K562 (cell line): ENCODE results near the gene ACTRT2. TPM values are rescaled to one million over a fixed set of nuclear protein-coding genes. Genes with fewer than 3 reads are reported as not detected.

Experiments
- CBFB ChIP-seq: sonication (generic); formaldehyde crosslinking; IDR thresholded peaks from 2 replicates; pipeline ENCODE4 v1.4.0; 2020; ENCODE audit warnings: mild to moderate bottlenecking, missing genetic modification reagents
- CHAMP1 ChIP-seq: fragments of 450-650 bp; IDR thresholded peaks from 2 replicates; pipeline ENCODE4 v1.6.1; 2016; ENCODE audit warnings: mild to moderate bottlenecking
- NFIC ChIP-seq: fragments of 450-650 bp; IDR thresholded peaks from 2 replicates; pipeline ENCODE4 v1.6.1; 2017; ENCODE audit warnings: mild to moderate bottlenecking, inconsistent platforms
- SLC30A9 ChIP-seq: fragments of 250-450 bp; sonication (Bioruptor Pico); IDR thresholded peaks from 2 replicates; pipeline ENCODE4 v1.8.0; 2022; ENCODE audit warnings: mild to moderate bottlenecking, moderate library complexity
- SMAD1 ChIP-seq: fragments of 150-350 bp; IDR thresholded peaks from 2 replicates; pipeline ENCODE4 v1.6.1; 2014; ENCODE audit warnings: low read length, low read depth; ENCODE audit not compliant: partially characterized antibody
- ZBTB40 ChIP-seq, 2 experiments: fragments of 450-650 bp in 1 of 2; sonication (generic) in 1 of 2; formaldehyde crosslinking in 1 of 2; IDR thresholded peaks; 2 replicates each; pipeline versions ENCODE4 v1.7.1 to v1.9.0; 2016 to 2022; ENCODE audit warnings: inconsistent platforms in 1 of 2, mild to moderate bottlenecking in 1 of 2, missing genetic modification reagents in 1 of 2
- ZFP91 ChIP-seq: sonication (generic); formaldehyde crosslinking; IDR thresholded peaks from 2 replicates; pipeline ENCODE4 v1.8.0; 2022; ENCODE audit warnings: mild to moderate bottlenecking, missing genetic modification reagents
- polyA plus RNA-seq, 8 experiments: library from polyadenylated mRNA; depleted of rRNA in 4 of 8; stranded (reverse) in 5 of 8; unstranded in 3 of 8; fragments of >200 nt; fragmentation: Nextera tagmentation in 2 of 8; fragmentation: Illumina TruSeq in 1 of 8; extraction: Ambion mirVana in 2 of 8; extraction: Trizol in 1 of 8; gene quantifications; 2 replicates each; pipeline versions ENCODE4 v1.2.1 to v1.2.3, GENCODE V29; 2011 to 2014; ENCODE audit warnings: inconsistent platforms in 1 of 8, missing spikeins in 1 of 8
- total RNA-seq, 7 experiments: library from RNA; depleted of rRNA in 6 of 7; stranded (reverse); fragments of >200 nt in 6 of 7; fragmentation: Illumina TruSeq in 2 of 7; extraction: Trizol in 2 of 7; gene quantifications; 2 replicates each; pipeline versions ENCODE4 v1.2.1 to v1.2.3, GENCODE V29; 2011 to 2021; ENCODE audit warnings: low replicate concordance in 1 of 7
- TF ChIP-seq, protein P1 (sequence below): IDR thresholded peaks from 2 replicates; pipeline ENCODE4 v1.6.1; 2012; ENCODE audit warnings: low read depth, low read length, improper control_type of control experiment, borderline replicate concordance

ACTRT2 gene
- total and polyA plus RNA-seq, 9 of the 15 experiments (the other 6 are each of a cell fraction or from before 2014, with no cell fraction given) = not detected

GRCh38 chr1:3022976-3023375 is 1.7 kb downstream of the ACTRT2 start (continued):
- TF ChIP-seq ZBTB40 (IDR thresholded peaks at IDR 0.05) = no peak
- no peak for TF ChIP-seq ZBTB40 (CRISPR knock-in tag; IDR thresholded peaks at IDR 0.05)
- TF ChIP-seq, protein P1, sequence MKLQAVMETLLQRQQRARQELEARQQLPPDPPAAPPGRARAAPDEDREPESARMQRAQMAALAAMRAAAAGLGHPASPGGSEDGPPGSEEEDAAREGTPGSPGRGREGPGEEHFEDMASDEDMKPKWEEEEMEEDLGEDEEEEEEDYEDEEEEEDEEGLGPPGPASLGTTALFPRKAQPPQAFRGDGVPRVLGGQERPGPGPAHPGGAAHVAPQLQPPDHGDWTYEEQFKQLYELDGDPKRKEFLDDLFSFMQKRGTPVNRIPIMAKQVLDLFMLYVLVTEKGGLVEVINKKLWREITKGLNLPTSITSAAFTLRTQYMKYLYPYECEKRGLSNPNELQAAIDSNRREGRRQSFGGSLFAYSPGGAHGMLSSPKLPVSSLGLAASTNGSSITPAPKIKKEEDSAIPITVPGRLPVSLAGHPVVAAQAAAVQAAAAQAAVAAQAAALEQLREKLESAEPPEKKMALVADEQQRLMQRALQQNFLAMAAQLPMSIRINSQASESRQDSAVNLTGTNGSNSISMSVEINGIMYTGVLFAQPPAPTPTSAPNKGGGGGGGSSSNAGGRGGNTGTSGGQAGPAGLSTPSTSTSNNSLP = no peak
- TF ChIP-seq CBFB = no peak
- no peak for TF ChIP-seq SMAD1
- TF ChIP-seq NFIC = no peak
- no peak for TF ChIP-seq CHAMP1
- TF ChIP-seq SLC30A9 (CRISPR knock-in tag) = no peak
- no peak for TF ChIP-seq ZFP91 (CRISPR knock-in tag)
